ENCODE results near the gene CLCA4.

DNA sequence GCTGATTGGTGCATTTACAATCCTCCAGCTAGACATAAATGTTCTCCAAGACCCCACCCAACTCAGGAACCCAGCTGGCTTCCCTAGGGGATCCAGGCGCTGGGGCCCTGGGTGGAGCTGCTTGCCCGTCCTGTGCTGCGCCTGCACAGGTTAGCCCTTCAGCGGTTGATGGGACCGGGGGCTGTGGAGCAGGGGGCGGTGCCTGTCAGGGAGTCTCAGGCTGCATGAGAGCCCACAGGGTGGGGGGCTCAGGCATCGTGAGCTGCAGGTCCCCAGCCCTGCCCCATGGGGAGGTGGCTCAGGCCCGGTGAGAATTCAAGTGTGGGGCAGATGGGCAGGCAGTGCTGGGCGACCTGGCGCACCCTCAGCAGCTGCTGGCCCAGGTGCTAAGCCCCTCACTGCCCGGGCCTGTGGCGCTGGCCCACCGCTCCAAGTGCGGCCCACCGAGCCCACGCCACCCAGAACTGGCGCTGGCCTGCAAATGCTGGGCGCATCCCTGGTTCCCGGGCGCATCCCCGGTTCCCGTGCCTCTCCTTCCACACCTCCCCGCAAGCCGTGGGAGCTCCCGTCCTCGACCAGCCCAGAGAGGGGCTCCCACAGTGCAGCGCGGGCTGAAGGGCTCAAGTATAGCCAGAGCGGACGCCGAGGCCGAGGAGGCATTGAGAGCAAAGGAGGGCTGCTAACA is 23.1 kb upstream of the CLCA4 start:
- TF ChIP-seq, protein P1, sequence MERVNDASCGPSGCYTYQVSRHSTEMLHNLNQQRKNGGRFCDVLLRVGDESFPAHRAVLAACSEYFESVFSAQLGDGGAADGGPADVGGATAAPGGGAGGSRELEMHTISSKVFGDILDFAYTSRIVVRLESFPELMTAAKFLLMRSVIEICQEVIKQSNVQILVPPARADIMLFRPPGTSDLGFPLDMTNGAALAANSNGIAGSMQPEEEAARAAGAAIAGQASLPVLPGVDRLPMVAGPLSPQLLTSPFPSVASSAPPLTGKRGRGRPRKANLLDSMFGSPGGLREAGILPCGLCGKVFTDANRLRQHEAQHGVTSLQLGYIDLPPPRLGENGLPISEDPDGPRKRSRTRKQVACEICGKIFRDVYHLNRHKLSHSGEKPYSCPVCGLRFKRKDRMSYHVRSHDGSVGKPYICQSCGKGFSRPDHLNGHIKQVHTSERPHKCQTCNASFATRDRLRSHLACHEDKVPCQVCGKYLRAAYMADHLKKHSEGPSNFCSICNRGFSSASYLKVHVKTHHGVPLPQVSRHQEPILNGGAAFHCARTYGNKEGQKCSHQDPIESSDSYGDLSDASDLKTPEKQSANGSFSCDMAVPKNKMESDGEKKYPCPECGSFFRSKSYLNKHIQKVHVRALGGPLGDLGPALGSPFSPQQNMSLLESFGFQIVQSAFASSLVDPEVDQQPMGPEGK (CRISPR knock-in tag; IDR thresholded peaks at IDR 0.05; ENCODE audit: borderline replicate concordance): no peak
- no peak for TF ChIP-seq PPARA (CRISPR knock-in tag; IDR thresholded peaks at IDR 0.05; ENCODE audit: borderline replicate concordance)
- TF ChIP-seq ZFP3 (CRISPR knock-in tag; IDR thresholded peaks at IDR 0.05): no peak
- no peak for TF ChIP-seq TCF4 (CRISPR knock-in tag; IDR thresholded peaks at IDR 0.05; ENCODE audit: borderline replicate concordance)
- TF ChIP-seq, protein P2, sequence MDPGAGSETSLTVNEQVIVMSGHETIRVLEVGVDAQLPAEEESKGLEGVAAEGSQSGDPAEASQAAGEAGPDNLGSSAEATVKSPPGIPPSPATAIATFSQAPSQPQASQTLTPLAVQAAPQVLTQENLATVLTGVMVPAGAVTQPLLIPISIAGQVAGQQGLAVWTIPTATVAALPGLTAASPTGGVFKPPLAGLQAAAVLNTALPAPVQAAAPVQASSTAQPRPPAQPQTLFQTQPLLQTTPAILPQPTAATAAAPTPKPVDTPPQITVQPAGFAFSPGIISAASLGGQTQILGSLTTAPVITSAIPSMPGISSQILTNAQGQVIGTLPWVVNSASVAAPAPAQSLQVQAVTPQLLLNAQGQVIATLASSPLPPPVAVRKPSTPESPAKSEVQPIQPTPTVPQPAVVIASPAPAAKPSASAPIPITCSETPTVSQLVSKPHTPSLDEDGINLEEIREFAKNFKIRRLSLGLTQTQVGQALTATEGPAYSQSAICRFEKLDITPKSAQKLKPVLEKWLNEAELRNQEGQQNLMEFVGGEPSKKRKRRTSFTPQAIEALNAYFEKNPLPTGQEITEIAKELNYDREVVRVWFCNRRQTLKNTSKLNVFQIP (CRISPR knock-in tag; IDR thresholded peaks at IDR 0.05; ENCODE audit: borderline replicate concordance, low read depth): no peak
- TF ChIP-seq ZFP30 (CRISPR knock-in tag; IDR thresholded peaks at IDR 0.05): no peak
- TF ChIP-seq ARNTL (CRISPR knock-in tag; IDR thresholded peaks at IDR 0.05; ENCODE audit: borderline replicate concordance, low read depth): no peak
- TF ChIP-seq CSDC2 (CRISPR knock-in tag; IDR thresholded peaks at IDR 0.05): no peak
- TF ChIP-seq OSR1 (CRISPR knock-in tag; IDR thresholded peaks at IDR 0.05): no peak

Data from SK-N-SH treated with all-trans-retinoic acid at 6 μM for 48 hours (cell line).